ENCODE measurements around the gene PLAC8L1.

Gene PLAC8L1

GRCh38 chr5:146047396-146047795 is 58.0 kb downstream of the PLAC8L1 start:
- no peak for DNase-seq (ENCODE audit: low read depth, low spot score)
- no peak overlapping the region for H3K4me3 ChIP-seq (ENCODE audit: low read depth, low read length)
- ChIA-PET POLR2A (no interaction called here), CTCF (interaction anchor here (0.7 to 10.7 kb wide), 8 partner anchors 19 to 328 kb away, joined by 3 to 190 read pairs (median 6); partner anchors contain the start of gene PRELID2)
- TF ChIP-seq CTCF (IDR thresholded peaks at IDR 0.05; ENCODE audit: insufficient read depth, low read length, missing control alignments) = no peak

GRCh38 chr5:146043722-146044121 is 61.7 kb downstream of the PLAC8L1 start:
- DNase-seq (ENCODE audit: low read depth, low spot score) = no peak
- ChIA-PET CTCF (interaction anchor here (0.7 to 0.9 kb wide), 2 partner anchors 135 to 323 kb away, joined by 3 read pairs; no protein-coding TSS in a partner anchor), POLR2A (no interaction called here)
- H3K4me3 ChIP-seq (ENCODE audit: low read depth, low read length) = no peak overlapping the region
- no peak for TF ChIP-seq CTCF (IDR thresholded peaks at IDR 0.05; ENCODE audit: insufficient read depth, low read length, missing control alignments)

GRCh38 chr5:146042628-146043279 is 62.6 kb downstream of the PLAC8L1 start:
- POLR2A ChIA-PET = no interaction called here
- no peak overlapping the region for H3K4me3 ChIP-seq (ENCODE audit: low read depth, low read length)
- no peak for TF ChIP-seq CTCF (IDR thresholded peaks at IDR 0.05; ENCODE audit: insufficient read depth, low read length, missing control alignments)
- peak; percentile 26 for DNase-seq (ENCODE audit: low read depth, low spot score)
- CTCF ChIA-PET = interaction anchor here (0.9 to 3.0 kb wide), 6 partner anchors 8 to 322 kb away, joined by 3 to 27 read pairs (median 10); no protein-coding TSS in a partner anchor

DNA sequence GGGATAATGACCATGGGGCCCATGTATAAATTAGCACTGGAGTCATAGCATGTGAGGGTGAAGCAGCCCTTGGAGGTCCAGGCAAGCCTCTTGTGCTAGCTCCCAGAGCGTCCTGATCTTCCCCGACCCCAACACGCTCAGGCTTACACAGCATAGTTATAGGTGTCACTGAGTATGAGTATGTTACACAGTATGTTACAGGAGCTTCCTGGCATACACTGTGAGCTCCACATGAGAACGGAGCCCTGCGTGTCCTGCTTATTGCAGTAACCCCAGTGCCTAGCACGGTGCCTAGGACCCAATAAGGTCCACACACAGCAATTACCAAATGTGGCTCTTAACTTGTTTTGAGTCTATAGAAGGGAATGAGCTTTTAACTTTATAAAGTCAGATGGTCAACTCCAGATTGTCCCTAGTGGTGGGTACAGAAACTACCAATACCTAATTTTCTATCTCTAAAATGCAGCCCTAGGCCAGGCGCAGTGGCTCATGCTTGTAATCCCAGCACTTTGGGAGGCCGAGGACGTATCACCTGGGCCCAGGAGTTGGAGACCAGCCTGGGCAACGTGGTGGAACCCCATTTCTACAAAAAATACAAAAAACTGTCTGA is 64.1 kb downstream of the PLAC8L1 start:
- no peak overlapping the region for H3K4me3 ChIP-seq (ENCODE audit: low read depth, low read length)
- ChIA-PET POLR2A (no interaction called here), CTCF (interaction anchor here (0.8 to 3.0 kb wide), 17 partner anchors 7 to 1836 kb away, joined by 3 to 27 read pairs (median 3); no protein-coding TSS in a partner anchor)
- TF ChIP-seq CTCF (IDR thresholded peaks at IDR 0.05; ENCODE audit: insufficient read depth, low read length, missing control alignments) = no peak
- DNase-seq (ENCODE audit: low read depth, low spot score) = no peak

DNA sequence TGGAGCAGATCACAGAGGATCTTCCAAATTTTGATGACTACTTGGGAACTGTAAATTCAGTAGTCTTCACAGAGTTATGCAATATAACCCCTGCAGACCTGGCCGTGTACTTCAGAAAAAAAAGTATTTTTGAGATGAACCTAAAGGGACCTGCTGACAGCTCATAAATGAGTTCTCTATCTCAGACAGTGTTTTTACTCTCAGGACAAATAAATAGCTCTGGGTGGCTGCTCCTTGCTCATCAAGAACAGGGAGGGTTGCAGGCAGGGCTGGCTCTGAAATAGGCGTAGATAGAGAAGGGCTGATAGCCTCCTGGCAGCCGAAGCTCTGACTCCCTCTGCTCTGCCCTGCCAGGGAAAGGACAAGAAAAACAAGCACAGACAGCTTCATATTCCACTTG is 64.8 kb downstream of the PLAC8L1 start:
- POLR2A ChIA-PET = interaction anchor here (0.8 kb wide), 1 partner anchor 193 kb away, joined by 3 read pairs; no protein-coding TSS in a partner anchor

More for the DNA sequence above, 64.8 kb downstream of the PLAC8L1 start:
- CTCF ChIA-PET = interaction anchor here (0.8 to 3.0 kb wide), 13 partner anchors 8 to 1835 kb away, joined by 3 to 27 read pairs (median 3); no protein-coding TSS in a partner anchor
- TF ChIP-seq CTCF (IDR thresholded peaks at IDR 0.05; ENCODE audit: insufficient read depth, low read length, missing control alignments) = no peak
- DNase-seq (ENCODE audit: low read depth, low spot score) = no peak
- no peak overlapping the region for H3K4me3 ChIP-seq (ENCODE audit: low read depth, low read length)
